ENCODE measurements around the gene STC2. TPM values are rescaled to one million over a fixed set of nuclear protein-coding genes. Genes with fewer than 3 reads are reported as not detected.

STC2 gene
- total and polyA plus RNA-seq, 10 donors, result 0.80 to 71.6 (median 16.8) TPM

GRCh38 chr5:173313351-173313801 lies 14.8 kb downstream of the STC2 start:
- Histone ChIP-seq H3K4me1 (peaks cover 0 to 17% (median 5%) of the 10 kb centered on the region in 6 donors), H3K27me3 (replicated peaks in 1 of 7) (peaks cover 0 to 78% (median 15%) of the 10 kb centered on the region in 7 donors), H3K36me3 (peaks cover 0 to 4% (median 0%) of the 10 kb centered on the region in 6 donors), H3K9me3 (peaks cover 0 to under 1% (median 0%) of the 10 kb centered on the region in 8 donors), H3K4me3 (no peak overlapping the region), H3K27ac (peak overlapping the region in 2 of 8 donors; percentile 75 to 80)
- DNase-seq, result no peak
- no peak for TF ChIP-seq POLR2AphosphoS5 (IDR thresholded peaks at IDR 0.05)
- TF ChIP-seq CTCF (IDR thresholded peaks at IDR 0.05 in 8 of 11, conservative IDR thresholded peaks at IDR 0.05 in 3 of 11), result no peak
- TF ChIP-seq POLR2A (IDR thresholded peaks at IDR 0.05), result no peak
- intact Hi-C loops (cut with DNase I; ENCODE audit: low total_unique reads), result no loop called here
- WGBS, 5 donors, result 60 to 79% (median 70%) methylated on average over 3 of the region's 3 CpGs

DNA sequence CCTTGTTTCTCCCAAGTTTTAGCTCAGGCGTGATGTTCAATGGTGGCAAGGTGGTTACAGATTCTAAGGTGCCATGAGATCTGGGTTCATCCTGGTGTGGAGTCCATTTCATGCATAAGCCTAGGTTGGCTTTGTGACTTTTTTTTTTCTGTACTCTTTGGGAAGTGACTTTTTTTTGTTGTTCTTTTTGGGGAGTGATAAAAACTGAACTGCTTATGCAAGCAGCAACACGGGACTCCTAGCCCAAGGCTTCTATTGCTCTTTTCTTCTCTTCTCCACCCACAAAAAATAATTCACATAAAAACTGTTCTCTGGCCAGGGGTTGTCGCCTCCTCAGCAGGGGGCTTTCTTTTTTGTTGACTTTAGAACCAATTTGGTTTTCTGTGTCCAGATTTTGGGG lies 15.4 kb downstream of the STC2 start:
- intact Hi-C loops (cut with DNase I; ENCODE audit: low total_unique reads), result no loop called here
- peaks cover 0 to 76% (median 15%) of the 10 kb centered on the region in 7 donors for H3K27me3 ChIP-seq (replicated peaks in 1 of 7)
- peaks cover 0 to 17% (median 5%) of the 10 kb centered on the region in 6 donors for H3K4me1 ChIP-seq
- DNase-seq, result no peak
- H3K27ac ChIP-seq, result peak overlapping the region in 2 of 8 donors; percentile 75 to 80
- WGBS, 5 donors, result 60 to 76% (median 67%) methylated on average over 3 of the region's 3 CpGs
- no peak overlapping the region for H3K4me3 ChIP-seq
- H3K36me3 ChIP-seq, result peaks cover 0 to 2% (median 0%) of the 10 kb centered on the region in 6 donors
- peaks cover 0 to 6% (median 4%) of the 10 kb centered on the region in 8 donors for H3K9me3 ChIP-seq
- TF ChIP-seq POLR2A (IDR thresholded peaks at IDR 0.05) (no peak), CTCF (IDR thresholded peaks at IDR 0.05 in 8 of 11, conservative IDR thresholded peaks at IDR 0.05 in 3 of 11) (no peak), POLR2AphosphoS5 (IDR thresholded peaks at IDR 0.05) (no peak)

GRCh38 chr5:173311818-173312585 lies 16.2 kb downstream of the STC2 start:
- H3K9me3 ChIP-seq, result peaks cover 0 to 14% (median 10%) of the 10 kb centered on the region in 8 donors
- H3K27me3 ChIP-seq (replicated peaks in 1 of 7), result peaks cover 0 to 71% (median 15%) of the 10 kb centered on the region in 7 donors
- intact Hi-C loops (cut with DNase I; ENCODE audit: low total_unique reads), result no loop called here
- TF ChIP-seq CTCF (IDR thresholded peaks at IDR 0.05 in 8 of 11, conservative IDR thresholded peaks at IDR 0.05 in 3 of 11) (no peak), POLR2A (IDR thresholded peaks at IDR 0.05) (no peak), POLR2AphosphoS5 (IDR thresholded peaks at IDR 0.05) (no peak)
- peak overlapping the region in 4 of 8 donors; percentile 22 to 80 (median 64) for H3K27ac ChIP-seq
- 80 to 85% (median 82%) methylated on average over 9 of the region's 9 CpGs for WGBS, 5 donors
- peaks cover 0 to 17% (median 5%) of the 10 kb centered on the region in 6 donors for H3K4me1 ChIP-seq
- peak; percentile 29 for DNase-seq
- no peaks in the 10 kb centered on the region for H3K36me3 ChIP-seq
- no peak overlapping the region for H3K4me3 ChIP-seq
